H9 (cell line): ENCODE results near the gene CMSS1. TPM values are rescaled to one million over a fixed set of nuclear protein-coding genes. Genes with fewer than 3 reads are reported as not detected.

Experiments
- DNase-seq: peaks from one replicate; pipeline ENCODE4 v3.0.0-alpha.2; 2017
- H2AFZ ChIP-seq: one replicate; pipeline ENCODE4 v1.6.1; 2013; ENCODE audit warnings: mild to moderate bottlenecking, low read length, control low read depth, moderate library complexity
- H2AK5ac ChIP-seq: 2 replicates; pipeline ENCODE4 v1.6.1; 2013; ENCODE audit warnings: low read length, control low read depth, mixed read lengths; ENCODE audit not compliant: insufficient read length
- H2BK120ac ChIP-seq: one replicate; pipeline ENCODE4 v1.6.1; 2013; ENCODE audit warnings: low read depth, mild to moderate bottlenecking, low read length, control low read depth, inconsistent platforms; ENCODE audit not compliant: poor library complexity, severe bottlenecking
- H2BK12ac ChIP-seq: 2 replicates; pipeline ENCODE4 v1.6.1; 2013; ENCODE audit warnings: low read length, control low read depth, mixed read lengths, low read depth; ENCODE audit not compliant: insufficient read length
- H2BK15ac ChIP-seq: 2 replicates; pipeline ENCODE4 v1.6.1; 2013; ENCODE audit warnings: low read depth, low read length, control low read depth
- H2BK20ac ChIP-seq: one replicate; pipeline ENCODE4 v1.6.1; 2013; ENCODE audit warnings: low read depth, mild to moderate bottlenecking, low read length, control low read depth, inconsistent platforms; ENCODE audit not compliant: poor library complexity, severe bottlenecking
- H2BK5ac ChIP-seq: 2 replicates; pipeline ENCODE4 v1.6.1; 2013; ENCODE audit warnings: low read length, control low read depth, mixed read lengths; ENCODE audit not compliant: insufficient read length
- H3K14ac ChIP-seq: 2 replicates; pipeline ENCODE4 v1.6.1; 2013; ENCODE audit warnings: low read length, control low read depth; ENCODE audit not compliant: insufficient read depth
- H3K18ac ChIP-seq: 2 replicates; pipeline ENCODE4 v1.6.1; 2013; ENCODE audit warnings: low read depth, mild to moderate bottlenecking, mixed read lengths, low read length, control low read depth; ENCODE audit not compliant: insufficient read length
- H3K23ac ChIP-seq: 2 replicates; pipeline ENCODE4 v1.6.1; 2013; ENCODE audit warnings: low read length, control low read depth, mixed read lengths, low read depth; ENCODE audit not compliant: insufficient read length
- H3K23me2 ChIP-seq: 2 replicates; pipeline ENCODE4 v1.6.1; 2013; ENCODE audit warnings: low read depth, mild to moderate bottlenecking, mixed read lengths, low read length, control low read depth; ENCODE audit not compliant: insufficient read length, poor library complexity, severe bottlenecking
- H3K27ac ChIP-seq: 2 replicates; pipeline ENCODE4 v1.5.1; 2013; ENCODE audit warnings: low read length, control low read depth, mixed read lengths, low read depth; ENCODE audit not compliant: insufficient read length
- H3K27me3 ChIP-seq: 2 replicates; pipeline ENCODE4 v1.6.1; 2013; ENCODE audit warnings: low read length, control low read depth, inconsistent platforms; ENCODE audit not compliant: insufficient read depth
- H3K4ac ChIP-seq: 2 replicates; pipeline ENCODE4 v1.6.1; 2013; ENCODE audit warnings: low read depth, mild to moderate bottlenecking, control low read depth, inconsistent platforms, low read length, moderate library complexity
- H3K4me1 ChIP-seq: 2 replicates; pipeline ENCODE4 v1.6.1; 2013; ENCODE audit warnings: low read length, control low read depth, inconsistent platforms; ENCODE audit not compliant: insufficient read depth
- H3K4me2 ChIP-seq: 2 replicates; pipeline ENCODE4 v1.6.1; 2013; ENCODE audit warnings: low read length, control low read depth, mixed read lengths; ENCODE audit not compliant: insufficient read length, insufficient read depth
- H3K56ac ChIP-seq: 2 replicates; pipeline ENCODE4 v1.6.1; 2013; ENCODE audit warnings: low read depth, mild to moderate bottlenecking, mixed read lengths, low read length, control low read depth; ENCODE audit not compliant: insufficient read length
- H3K79me1 ChIP-seq: 2 replicates; pipeline ENCODE4 v1.6.1; 2013; ENCODE audit warnings: low read depth, mild to moderate bottlenecking, moderate library complexity, low read length, control low read depth, inconsistent platforms; ENCODE audit not compliant: insufficient read depth, poor library complexity, severe bottlenecking
- H3K79me2 ChIP-seq: 2 replicates; pipeline ENCODE4 v1.6.1; 2013; ENCODE audit warnings: low read length, control low read depth, inconsistent platforms; ENCODE audit not compliant: insufficient read depth
- H3K9ac ChIP-seq: 2 replicates; pipeline ENCODE4 v1.6.1; 2013; ENCODE audit warnings: low read length, control low read depth, mixed read lengths; ENCODE audit not compliant: insufficient read length; ENCODE audit errors: extremely low read depth
- H3K9me3 ChIP-seq: one replicate; pipeline ENCODE4 v1.6.1; 2013; ENCODE audit warnings: low read depth, low read length, inconsistent platforms; ENCODE audit not compliant: control insufficient read depth
- H3T11ph ChIP-seq: one replicate; pipeline ENCODE4 v1.6.1; 2013; ENCODE audit warnings: mild to moderate bottlenecking, low read length, control low read depth, inconsistent platforms
- H4K20me1 ChIP-seq: one replicate; pipeline ENCODE4 v1.6.1; 2013; ENCODE audit not compliant: control insufficient read depth, insufficient read length, insufficient read depth
- H4K5ac ChIP-seq: 2 replicates; pipeline ENCODE4 v1.6.1; 2013; ENCODE audit warnings: low read depth, mild to moderate bottlenecking, mixed read lengths, low read length, control low read depth; ENCODE audit not compliant: insufficient read length
- H4K8ac ChIP-seq: replicated peaks from 2 replicates; pipeline ENCODE4 v1.6.1; 2013; ENCODE audit warnings: low read length, control low read depth, mixed read lengths, low read depth; ENCODE audit not compliant: insufficient read length
- H4K91ac ChIP-seq: 2 replicates; pipeline ENCODE4 v1.6.1; 2013; ENCODE audit warnings: low read depth, mild to moderate bottlenecking, moderate library complexity, mixed read lengths, low read length, control low read depth; ENCODE audit not compliant: insufficient read length
- H3K27ac Mint-ChIP-seq, 3 experiments: 2 replicates in 2 of 3; 3 replicates in 1 of 3; pipeline ENCODE4 v1.8.0; 2020 to 2021; ENCODE audit warnings: mixed read lengths in 3 of 3, mild to moderate bottlenecking in 1 of 3, moderate library complexity in 1 of 3
- H3K27me3 Mint-ChIP-seq: 2 replicates; pipeline ENCODE4 v1.8.0; 2021; ENCODE audit warnings: low read depth, mild to moderate bottlenecking, moderate library complexity, mixed read lengths
- H3K36me3 Mint-ChIP-seq, 3 experiments: 2 replicates in 2 of 3; 3 replicates in 1 of 3; pipeline ENCODE4 v1.8.0; 2020 to 2021; ENCODE audit warnings: low read depth in 3 of 3, mixed read lengths in 3 of 3; ENCODE audit not compliant: insufficient read depth in 1 of 3
- H3K4me1 Mint-ChIP-seq, 2 experiments: 2 replicates each; pipeline ENCODE4 v1.8.0; 2020; ENCODE audit warnings: mixed read lengths in 2 of 2
- H3K4me3 Mint-ChIP-seq, 2 experiments: 2 replicates in 1 of 2; 3 replicates in 1 of 2; pipeline ENCODE4 v1.8.0; 2020 to 2021; ENCODE audit warnings: mild to moderate bottlenecking in 2 of 2, mixed read lengths in 2 of 2, moderate library complexity in 1 of 2
- H3K9me3 Mint-ChIP-seq, 2 experiments: 2 replicates in 1 of 2; 3 replicates in 1 of 2; pipeline ENCODE4 v1.8.0; 2020; ENCODE audit warnings: mild to moderate bottlenecking in 2 of 2, mixed read lengths in 2 of 2, moderate library complexity in 1 of 2
- CTCF ChIP-seq: fragments of 200-600 bp; sonication (generic); conservative IDR thresholded peaks from 3 replicates; pipeline ENCODE4 v1.8.0; 2021; ENCODE audit warnings: antibody characterized with exemption, mild to moderate bottlenecking
- WGBS: extraction: QIAGEN DNeasy Blood & Tissue Kit; methylation state at CpG from one replicate; pipeline ENCODE4 v1.1.7; 2013; ENCODE audit warnings: missing lambda C conversion rate, low lambda C conversion rate, mixed read lengths; ENCODE audit not compliant: insufficient read length; ENCODE audit errors: extremely low coverage; 5-methylcytosine and 5-hydroxymethylcytosine counted together
- total RNA-seq: library from RNA; stranded (reverse); gene quantifications from 2 replicates; pipeline ENCODE4 v1.2.1, GENCODE V29; 2021

Gene CMSS1
- total RNA-seq, 1 experiment from 2014 or later: 61.8 TPM

GRCh38 chr3:99805160-99805559 lies 12.5 kb upstream of the CMSS1 start:
- no peak overlapping the region for H3K4me2 ChIP-seq
- H3K27ac Mint-ChIP-seq: no peak overlapping the region

More at GRCh38 chr3:99805160-99805559, 12.5 kb upstream of the CMSS1 start:
- Histone ChIP-seq H3T11ph (no peak overlapping the region), H3K9me3 (peaks cover 21% of the 10 kb centered on the region), H3K56ac (no peak overlapping the region), H2BK20ac (no peak overlapping the region), H3K18ac (no peak overlapping the region), H4K8ac (no peak overlapping the region), H2BK15ac (no peak overlapping the region), H2AK5ac (no peak overlapping the region), H2BK120ac (no peak overlapping the region), H2BK12ac (no peak overlapping the region), H3K23ac (no peak overlapping the region), H3K23me2 (no peaks in the 10 kb centered on the region), H3K27ac (no peak overlapping the region), H4K20me1 (no peaks in the 10 kb centered on the region), H3K9ac (no peak overlapping the region), H3K4me1 (no peaks in the 10 kb centered on the region), H3K79me2 (no peaks in the 10 kb centered on the region), H3K27me3 (no peaks in the 10 kb centered on the region; the same call in 1 of the 2 replicates), H2AFZ (no peak overlapping the region), H2BK5ac (no peak overlapping the region), H4K5ac (no peak overlapping the region), H4K91ac (no peak overlapping the region), H3K79me1 (no peaks in the 10 kb centered on the region), H3K14ac (no peak overlapping the region), H3K4ac (no peak overlapping the region)
- no peak for TF ChIP-seq CTCF
- H3K27me3 Mint-ChIP-seq: peaks cover 1% of the 10 kb centered on the region; the same call in 1 of the 2 replicates
- peaks cover 34 to 36% of the 10 kb centered on the region in 2 experiments for H3K9me3 Mint-ChIP-seq
- no peak for DNase-seq
- WGBS: no CpG with 5 or more reads among the region's 2 CpGs
- no peak overlapping the region for H3K4me3 Mint-ChIP-seq
- peaks cover 12 to 25% (median 19%) of the 10 kb centered on the region in 3 experiments for H3K36me3 Mint-ChIP-seq
- 0 out of 4 replicates have a peak, but pooled peaks cover 0 to 2% of the 10 kb centered on the region in 2 experiments for H3K4me1 Mint-ChIP-seq
